ENCODE data around the gene HPCAL4. TPM values are rescaled to one million over a fixed set of nuclear protein-coding genes. Genes with fewer than 3 reads are reported as not detected.

Gene HPCAL4
- total RNA-seq, 1 donor: not detected

- TF ChIP-seq CTCF (IDR thresholded peaks at IDR 0.05; ENCODE audit: insufficient read depth, low read depth, low read length): no peak
- peak; percentile 6 for DNase-seq (ENCODE audit: low read depth)
- no peak overlapping the region for H3K4me3 ChIP-seq (ENCODE audit: low read depth, low read length)
Observed at GRCh38 chr1:39729842-39730241, 38.6 kb upstream of the HPCAL4 start.

GRCh38 chr1:39729030-39729429 is 37.8 kb upstream of the HPCAL4 start:
- TF ChIP-seq CTCF (IDR thresholded peaks at IDR 0.05; ENCODE audit: insufficient read depth, low read depth, low read length): no peak
- no peak overlapping the region for H3K4me3 ChIP-seq (ENCODE audit: low read depth, low read length)
- no peak for DNase-seq (ENCODE audit: low read depth)

- no peak for DNase-seq (ENCODE audit: low read depth)
- H3K4me3 ChIP-seq (ENCODE audit: low read depth, low read length): no peak overlapping the region
- no peak for TF ChIP-seq CTCF (IDR thresholded peaks at IDR 0.05; ENCODE audit: insufficient read depth, low read depth, low read length)
Observed at GRCh38 chr1:39727932-39728317, 36.7 kb upstream of the HPCAL4 start.

- DNase-seq (ENCODE audit: low read depth): no peak
- H3K4me3 ChIP-seq (ENCODE audit: low read depth, low read length): no peak overlapping the region
- TF ChIP-seq CTCF (IDR thresholded peaks at IDR 0.05; ENCODE audit: insufficient read depth, low read depth, low read length): no peak
Observed at GRCh38 chr1:39727221-39727931, 36.1 kb upstream of the HPCAL4 start.

GRCh38 chr1:39726600-39726999 is 35.4 kb upstream of the HPCAL4 start:
- DNase-seq (ENCODE audit: low read depth): no peak
- H3K4me3 ChIP-seq (ENCODE audit: low read depth, low read length): no peak overlapping the region
- no peak for TF ChIP-seq CTCF (IDR thresholded peaks at IDR 0.05; ENCODE audit: insufficient read depth, low read depth, low read length)

- no peak for TF ChIP-seq CTCF (IDR thresholded peaks at IDR 0.05; ENCODE audit: insufficient read depth, low read depth, low read length)
- no peak overlapping the region for H3K4me3 ChIP-seq (ENCODE audit: low read depth, low read length)
- no peak for DNase-seq (ENCODE audit: low read depth)
Observed at GRCh38 chr1:39722495-39722894, 31.3 kb upstream of the HPCAL4 start.

- no peak for DNase-seq (ENCODE audit: low read depth)
- no peak overlapping the region for H3K4me3 ChIP-seq (ENCODE audit: low read depth, low read length)
- no peak for TF ChIP-seq CTCF (IDR thresholded peaks at IDR 0.05; ENCODE audit: insufficient read depth, low read depth, low read length)
Observed at GRCh38 chr1:39721664-39722063, 30.4 kb upstream of the HPCAL4 start.

All from fibroblast of villous mesenchyme (primary cell).